CD4-positive, alpha-beta memory T cell (primary cell): ENCODE data around the gene ACTL8. TPM values are rescaled to one million over a fixed set of nuclear protein-coding genes. Genes with fewer than 3 reads are reported as not detected.

Experiments
- CTCF ChIA-PET: fragments of 350-600 bp; sonication (Branson Sonifier 250); formaldehyde crosslinking; loops from one replicate; lab custom pipeline; 2021; ENCODE audit warnings: inconsistent platforms; ENCODE audit not compliant: partially characterized antibody; lab: Charles Lee
- POLR2A ChIA-PET: fragments of 350-600 bp; sonication (Branson Sonifier 250); formaldehyde crosslinking; loops from one replicate; lab custom pipeline; 2021; ENCODE audit not compliant: partially characterized antibody; lab: Charles Lee
- DNase-seq, 5 donors: peaks; one replicate each; pipeline versions ENCODE4 v3.0.0 to v3.0.0-alpha.2; 2020 to 2022; ENCODE audit warnings: mixed read lengths in 1 of 5
- H3K27ac ChIP-seq: one replicate; pipeline ENCODE4 v1.7.0; 2013; ENCODE audit warnings: low read depth, low read length
- H3K27me3 ChIP-seq: 2 replicates; pipeline ENCODE4 v1.7.0; 2013; ENCODE audit warnings: mild to moderate bottlenecking, low read length, moderate library complexity; ENCODE audit not compliant: insufficient read depth
- H3K36me3 ChIP-seq: 2 replicates; pipeline ENCODE4 v1.7.0; 2013; ENCODE audit warnings: mild to moderate bottlenecking, low read length, moderate library complexity; ENCODE audit not compliant: insufficient read depth
- H3K4me1 ChIP-seq: 2 replicates; pipeline ENCODE4 v1.7.0; 2013; ENCODE audit warnings: mild to moderate bottlenecking, low read length, moderate library complexity; ENCODE audit not compliant: insufficient read depth
- H3K4me3 ChIP-seq, 2 donors: one replicate each; pipeline ENCODE4 v1.7.0; 2013; ENCODE audit warnings: low read length in 2 of 2, mild to moderate bottlenecking in 1 of 2
- H3K9me3 ChIP-seq, 2 donors: one replicate each; pipeline ENCODE4 v1.7.0; 2013; ENCODE audit warnings: low read length in 2 of 2, control low read depth in 1 of 2; ENCODE audit not compliant: control insufficient read depth in 1 of 2
- H3K27ac Mint-ChIP-seq, 7 donors: one replicate each; pipeline ENCODE4 v1.8.0; 2020 to 2021; ENCODE audit warnings: mixed read lengths in 7 of 7, mild to moderate bottlenecking in 6 of 7, inconsistent platforms in 3 of 7, moderate library complexity in 3 of 7
- H3K27me3 Mint-ChIP-seq, 2 donors: one replicate each; pipeline ENCODE4 v1.8.0; 2020 to 2021; ENCODE audit warnings: mixed read lengths in 2 of 2
- H3K36me3 Mint-ChIP-seq, 2 donors: one replicate each; pipeline ENCODE4 v1.8.0; 2020 to 2021; ENCODE audit warnings: mixed read lengths in 2 of 2, inconsistent platforms in 1 of 2, mild to moderate bottlenecking in 1 of 2
- H3K4me1 Mint-ChIP-seq, 4 donors: one replicate each; pipeline ENCODE4 v1.8.0; 2020 to 2021; ENCODE audit warnings: mixed read lengths in 4 of 4, mild to moderate bottlenecking in 1 of 4
- H3K4me3 Mint-ChIP-seq, 8 donors: one replicate each; pipeline ENCODE4 v1.8.0; 2020 to 2021; ENCODE audit warnings: mixed read lengths in 8 of 8, mild to moderate bottlenecking in 7 of 8, moderate library complexity in 6 of 8, inconsistent platforms in 3 of 8
- H3K9me3 Mint-ChIP-seq, 8 donors: one replicate each; pipeline ENCODE4 v1.8.0; 2020 to 2021; ENCODE audit warnings: mixed read lengths in 8 of 8, mild to moderate bottlenecking in 5 of 8, inconsistent platforms in 3 of 8, moderate library complexity in 1 of 8
- intact Hi-C: fragments of 100-400 bp; cut with micrococcal nuclease; formaldehyde crosslinking; loops from one replicate; pipeline ENCODE4 v1.15.1; 2023
- polyA plus RNA-seq, 2 donors: library from polyadenylated mRNA; unstranded; fragments of 300-500 nt; fragmentation: Illumina TruSeq; gene quantifications; one replicate each; pipeline ENCODE4 v1.2.3, GENCODE V29; 2021
- total RNA-seq, 2 experiments: library from RNA; stranded (reverse); gene quantifications; one replicate each; pipeline ENCODE4 v1.2.3, GENCODE V29; 2021

The ACTL8 gene
- total and polyA plus RNA-seq, 4 experiments from 2014 or later = not detected

DNA sequence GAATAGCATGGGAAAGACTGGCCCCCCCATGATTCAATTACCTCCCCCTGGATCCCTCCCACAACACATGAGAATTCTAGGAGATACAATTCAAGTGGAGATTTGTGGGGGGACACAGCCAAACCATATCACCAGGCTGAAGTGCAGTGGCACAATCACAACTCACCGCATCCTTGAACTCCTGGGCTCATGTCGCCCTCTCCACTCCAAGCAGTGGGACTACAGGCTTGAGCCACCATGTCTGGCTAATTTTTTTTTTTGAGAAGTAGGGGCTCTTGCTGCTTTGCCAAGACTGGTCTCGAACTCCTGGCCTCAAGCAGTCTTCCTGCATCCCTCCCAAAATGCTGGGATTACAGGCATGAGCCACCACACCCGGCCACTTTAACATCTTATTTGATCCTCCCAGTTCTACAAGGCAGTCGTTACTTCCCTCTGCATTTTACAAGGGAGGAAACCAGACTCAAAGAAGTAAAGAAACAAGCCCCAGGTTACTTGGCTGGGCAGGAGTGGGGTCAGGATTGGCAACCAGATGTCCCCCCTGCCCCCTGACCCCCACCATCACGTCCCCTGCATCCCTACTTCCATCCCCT lies 26.9 kb upstream of the ACTL8 start:
- Mint-ChIP-seq H3K36me3 (no peaks in the 10 kb centered on the region), H3K9me3 (peaks cover 0 to 2% (median 0%) of the 10 kb centered on the region in 8 donors), H3K4me3 (no peak overlapping the region), H3K27me3 (peaks cover 0 to 4% of the 10 kb centered on the region in 2 donors), H3K4me1 (no peaks in the 10 kb centered on the region), H3K27ac (no peak overlapping the region)
- Histone ChIP-seq H3K4me3 (no peak overlapping the region), H3K9me3 (no peaks in the 10 kb centered on the region), H3K27ac (no peak overlapping the region), H3K4me1 (no peaks in the 10 kb centered on the region), H3K27me3 (no peaks in the 10 kb centered on the region), H3K36me3 (no peaks in the 10 kb centered on the region)
- CTCF ChIA-PET = no interaction called here
- intact Hi-C loops = no loop called here
- POLR2A ChIA-PET = no interaction called here
- no peak for DNase-seq

DNA sequence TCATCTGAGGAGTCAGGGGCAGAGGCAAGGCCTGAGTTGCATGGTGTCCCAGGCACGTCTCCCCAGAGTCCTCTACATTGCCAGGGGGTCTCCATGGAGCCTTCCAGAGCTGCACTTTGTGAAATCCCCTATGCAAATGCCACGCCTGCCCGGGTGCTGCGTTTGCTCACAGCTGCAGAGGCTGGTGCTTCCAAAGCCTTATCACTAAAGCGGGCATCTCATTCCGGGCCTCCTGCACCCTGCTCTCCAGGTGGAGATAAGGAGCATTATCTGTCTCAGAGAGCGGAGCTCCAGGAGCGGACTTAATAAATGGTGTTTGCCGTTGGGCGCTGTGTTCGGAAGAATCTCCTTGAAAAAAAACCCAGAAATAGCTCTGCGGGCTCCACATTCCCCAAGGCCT lies 25.9 kb upstream of the ACTL8 start:
- H3K27ac Mint-ChIP-seq = no peak overlapping the region
- no peak for DNase-seq
- intact Hi-C loops = no loop called here
- Histone ChIP-seq H3K27me3 (no peaks in the 10 kb centered on the region), H3K36me3 (no peaks in the 10 kb centered on the region), H3K4me3 (no peak overlapping the region), H3K4me1 (no peaks in the 10 kb centered on the region), H3K27ac (no peak overlapping the region), H3K9me3 (no peaks in the 10 kb centered on the region)
- POLR2A ChIA-PET = no interaction called here
- peaks cover 0 to 4% of the 10 kb centered on the region in 2 donors for H3K27me3 Mint-ChIP-seq
- H3K4me3 Mint-ChIP-seq = no peak overlapping the region
- H3K36me3 Mint-ChIP-seq = no peaks in the 10 kb centered on the region
- H3K4me1 Mint-ChIP-seq = no peaks in the 10 kb centered on the region
- CTCF ChIA-PET = no interaction called here
- H3K9me3 Mint-ChIP-seq = peaks cover 0 to 2% (median 0%) of the 10 kb centered on the region in 8 donors

DNA sequence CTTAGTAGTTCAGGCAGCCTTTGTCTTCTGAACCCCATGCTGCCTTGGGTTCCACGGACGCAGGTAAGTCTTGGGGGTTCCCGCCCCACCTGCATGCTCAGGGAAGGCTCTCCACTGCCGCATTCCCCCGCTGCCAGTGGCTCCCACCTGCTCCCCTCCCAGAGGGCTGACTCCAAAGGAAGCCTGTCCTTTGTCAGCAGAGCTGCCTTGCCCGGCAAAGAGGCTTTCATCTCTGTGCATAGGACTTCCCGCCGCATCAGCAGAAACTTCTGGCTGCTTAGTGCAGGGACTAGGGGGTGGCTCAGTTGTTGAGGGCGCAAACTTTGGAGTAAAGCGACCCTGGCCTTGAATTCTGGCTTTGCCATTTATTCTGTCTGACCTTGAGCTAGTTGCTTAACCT lies 25.2 kb upstream of the ACTL8 start:
- Mint-ChIP-seq H3K4me1 (no peaks in the 10 kb centered on the region), H3K27me3 (peaks cover 0 to 4% of the 10 kb centered on the region in 2 donors), H3K27ac (no peak overlapping the region), H3K36me3 (no peaks in the 10 kb centered on the region), H3K9me3 (peaks cover 0 to 2% (median 0%) of the 10 kb centered on the region in 8 donors), H3K4me3 (no peak overlapping the region)
- Histone ChIP-seq H3K27ac (no peak overlapping the region), H3K36me3 (no peaks in the 10 kb centered on the region), H3K9me3 (no peaks in the 10 kb centered on the region), H3K27me3 (no peaks in the 10 kb centered on the region), H3K4me1 (no peaks in the 10 kb centered on the region), H3K4me3 (no peak overlapping the region)
- ChIA-PET CTCF (no interaction called here), POLR2A (no interaction called here)
- no peak for DNase-seq
- intact Hi-C loops = no loop called here

DNA sequence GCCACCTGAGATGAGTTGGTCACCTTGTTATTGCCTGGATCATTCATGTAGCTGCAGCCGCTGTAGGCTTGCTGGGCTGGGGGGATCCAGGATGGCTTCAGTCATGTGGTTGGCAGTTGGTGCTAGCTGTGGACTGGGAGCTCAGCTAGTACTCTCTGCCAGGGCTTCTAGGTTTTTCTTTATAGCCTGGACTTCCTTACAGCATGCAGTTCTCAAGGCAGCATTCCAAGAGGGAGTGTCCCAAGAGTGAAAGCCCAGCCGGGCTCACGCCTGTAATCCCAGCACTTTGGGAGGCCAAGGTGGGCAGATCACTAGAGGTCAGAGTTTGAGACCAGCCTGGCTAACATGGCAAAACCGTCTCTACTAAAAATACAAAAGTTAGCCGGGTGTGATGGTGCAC lies 23.7 kb upstream of the ACTL8 start:
- DNase-seq = no peak
- no peak overlapping the region for H3K27ac ChIP-seq
- no peaks in the 10 kb centered on the region for H3K4me1 Mint-ChIP-seq
- ChIA-PET POLR2A (no interaction called here), CTCF (no interaction called here)
- no peaks in the 10 kb centered on the region for H3K9me3 ChIP-seq
- intact Hi-C loops = no loop called here
- no peak overlapping the region for H3K4me3 Mint-ChIP-seq
- no peak overlapping the region for H3K27ac Mint-ChIP-seq
- H3K9me3 Mint-ChIP-seq = peaks cover 0 to 2% (median 0%) of the 10 kb centered on the region in 8 donors
- peaks cover 0 to 4% of the 10 kb centered on the region in 2 donors for H3K27me3 Mint-ChIP-seq
- H3K27me3 ChIP-seq = no peaks in the 10 kb centered on the region
- H3K36me3 Mint-ChIP-seq = no peaks in the 10 kb centered on the region
- no peak overlapping the region for H3K4me3 ChIP-seq
- H3K36me3 ChIP-seq = no peaks in the 10 kb centered on the region
- no peaks in the 10 kb centered on the region for H3K4me1 ChIP-seq

DNA sequence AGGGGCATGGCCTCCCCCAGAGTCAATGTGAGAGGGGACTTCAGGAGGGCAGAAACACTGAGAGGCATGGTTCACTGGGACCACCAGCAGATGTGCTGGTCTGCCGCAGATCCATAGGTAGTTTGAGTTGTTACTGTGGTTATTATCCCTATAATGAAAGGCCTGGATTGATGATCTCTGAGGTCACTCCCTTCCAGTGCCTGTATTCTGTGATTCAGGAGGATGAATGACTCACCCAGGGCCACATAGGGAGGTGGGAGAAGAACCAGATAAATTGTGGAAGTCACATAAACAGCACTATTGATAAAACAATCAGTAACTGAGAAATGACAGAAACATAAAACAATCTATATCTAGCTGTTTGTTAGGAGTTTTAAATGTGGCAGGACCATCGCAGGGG lies 22.7 kb upstream of the ACTL8 start:
- Mint-ChIP-seq H3K27ac (no peak overlapping the region), H3K4me3 (no peak overlapping the region), H3K4me1 (no peaks in the 10 kb centered on the region), H3K9me3 (peaks cover 0 to 2% (median 0%) of the 10 kb centered on the region in 8 donors), H3K27me3 (peaks cover 0 to 4% of the 10 kb centered on the region in 2 donors), H3K36me3 (no peaks in the 10 kb centered on the region)
- intact Hi-C loops = no loop called here
- no peaks in the 10 kb centered on the region for H3K27me3 ChIP-seq
- DNase-seq = no peak
- H3K4me1 ChIP-seq = no peaks in the 10 kb centered on the region
- H3K4me3 ChIP-seq = no peak overlapping the region
- H3K36me3 ChIP-seq = no peaks in the 10 kb centered on the region
- ChIA-PET POLR2A (no interaction called here), CTCF (no interaction called here)
- H3K9me3 ChIP-seq = no peaks in the 10 kb centered on the region
- H3K27ac ChIP-seq = no peak overlapping the region

DNA sequence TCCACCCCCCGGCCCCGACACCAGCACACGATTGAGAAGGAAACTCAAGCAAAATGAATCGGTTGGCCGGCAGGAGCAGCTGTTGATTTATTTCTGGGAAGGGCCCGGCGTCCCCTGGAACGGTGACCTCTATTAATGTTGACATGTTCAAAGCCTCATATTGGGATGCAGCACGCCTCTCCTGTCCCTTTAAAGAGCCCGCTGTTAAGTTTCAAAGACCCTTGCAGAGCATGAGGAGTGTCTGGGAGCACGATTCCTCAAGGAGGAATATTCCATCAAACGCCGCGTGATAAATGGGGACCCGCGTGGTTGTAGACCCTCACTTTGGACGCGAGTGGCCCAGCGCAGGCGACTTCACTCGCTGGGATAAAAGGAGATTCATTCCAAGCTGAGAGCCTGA lies 21.5 kb upstream of the ACTL8 start:
- CTCF ChIA-PET = no interaction called here
- no peaks in the 10 kb centered on the region for H3K27me3 ChIP-seq
- H3K9me3 Mint-ChIP-seq = peaks cover 0 to 2% (median 0%) of the 10 kb centered on the region in 8 donors
- H3K36me3 ChIP-seq = no peaks in the 10 kb centered on the region
- H3K4me3 ChIP-seq = no peak overlapping the region
- DNase-seq = no peak
- no peak overlapping the region for H3K27ac ChIP-seq
- intact Hi-C loops = no loop called here
- no peak overlapping the region for H3K27ac Mint-ChIP-seq
- peaks cover 0 to 5% of the 10 kb centered on the region in 2 donors for H3K27me3 Mint-ChIP-seq
- no peaks in the 10 kb centered on the region for H3K9me3 ChIP-seq
- POLR2A ChIA-PET = no interaction called here
- no peaks in the 10 kb centered on the region for H3K4me1 ChIP-seq
- H3K36me3 Mint-ChIP-seq = no peaks in the 10 kb centered on the region
- H3K4me3 Mint-ChIP-seq = no peak overlapping the region
- no peaks in the 10 kb centered on the region for H3K4me1 Mint-ChIP-seq

DNA sequence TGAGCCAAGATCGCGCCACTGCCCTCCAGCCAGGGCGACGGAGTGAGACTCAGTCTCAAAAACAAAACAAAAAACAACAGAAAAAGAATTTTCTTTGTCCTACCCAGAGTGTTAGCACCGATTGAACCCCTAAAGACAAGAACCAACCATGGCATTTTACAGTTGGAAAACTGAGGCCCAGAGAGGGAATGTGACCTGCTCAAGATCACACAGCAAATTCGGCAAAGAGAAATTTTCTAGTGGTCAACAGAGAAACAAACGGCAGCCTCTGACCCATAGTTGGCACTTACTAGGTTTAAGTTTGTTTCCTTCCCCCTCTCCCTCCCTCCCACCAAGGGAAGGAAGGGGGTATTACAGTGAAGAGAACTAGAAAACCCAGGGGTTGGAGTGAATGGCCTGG lies 20.5 kb upstream of the ACTL8 start:
- no peak overlapping the region for H3K27ac Mint-ChIP-seq

More for the DNA sequence above, 20.5 kb upstream of the ACTL8 start:
- no peaks in the 10 kb centered on the region for H3K9me3 ChIP-seq
- no peak overlapping the region for H3K4me3 ChIP-seq
- Mint-ChIP-seq H3K27me3 (peaks cover 0 to 6% of the 10 kb centered on the region in 2 donors), H3K4me1 (no peaks in the 10 kb centered on the region), H3K4me3 (no peak overlapping the region), H3K36me3 (no peaks in the 10 kb centered on the region), H3K9me3 (no peaks in the 10 kb centered on the region)
- no peak overlapping the region for H3K27ac ChIP-seq
- H3K4me1 ChIP-seq = no peaks in the 10 kb centered on the region
- intact Hi-C loops = no loop called here
- CTCF ChIA-PET = no interaction called here
- H3K27me3 ChIP-seq = no peaks in the 10 kb centered on the region
- DNase-seq = no peak
- H3K36me3 ChIP-seq = no peaks in the 10 kb centered on the region
- POLR2A ChIA-PET = no interaction called here
